ES-I3 (cell line): ENCODE data around the gene NUDT16.
"Not testable (repeated sequence)": the region's sequence is repeated elsewhere in the genome, so short reads cannot be mapped to it uniquely, and the experiment has no call there.

Experiments
- H3K36me3 ChIP-seq: 2 replicates; pipeline ENCODE4 v1.6.1; 2013; ENCODE audit warnings: mild to moderate bottlenecking, low read length, control low read depth, moderate library complexity; ENCODE audit not compliant: insufficient read depth
- H3K4me1 ChIP-seq: 2 replicates; pipeline ENCODE4 v1.6.1; 2013; ENCODE audit warnings: mild to moderate bottlenecking, control low read depth, low read length; ENCODE audit not compliant: insufficient read depth
- H3K9ac ChIP-seq: 2 replicates; pipeline ENCODE4 v1.6.1; 2013; ENCODE audit warnings: low read depth, mild to moderate bottlenecking, low read length, moderate library complexity
- H3K9me3 ChIP-seq: 2 replicates; pipeline ENCODE4 v1.6.1; 2013; ENCODE audit warnings: mild to moderate bottlenecking, low read length, moderate library complexity; ENCODE audit not compliant: control insufficient read depth, insufficient read depth

The NUDT16 gene

DNA sequence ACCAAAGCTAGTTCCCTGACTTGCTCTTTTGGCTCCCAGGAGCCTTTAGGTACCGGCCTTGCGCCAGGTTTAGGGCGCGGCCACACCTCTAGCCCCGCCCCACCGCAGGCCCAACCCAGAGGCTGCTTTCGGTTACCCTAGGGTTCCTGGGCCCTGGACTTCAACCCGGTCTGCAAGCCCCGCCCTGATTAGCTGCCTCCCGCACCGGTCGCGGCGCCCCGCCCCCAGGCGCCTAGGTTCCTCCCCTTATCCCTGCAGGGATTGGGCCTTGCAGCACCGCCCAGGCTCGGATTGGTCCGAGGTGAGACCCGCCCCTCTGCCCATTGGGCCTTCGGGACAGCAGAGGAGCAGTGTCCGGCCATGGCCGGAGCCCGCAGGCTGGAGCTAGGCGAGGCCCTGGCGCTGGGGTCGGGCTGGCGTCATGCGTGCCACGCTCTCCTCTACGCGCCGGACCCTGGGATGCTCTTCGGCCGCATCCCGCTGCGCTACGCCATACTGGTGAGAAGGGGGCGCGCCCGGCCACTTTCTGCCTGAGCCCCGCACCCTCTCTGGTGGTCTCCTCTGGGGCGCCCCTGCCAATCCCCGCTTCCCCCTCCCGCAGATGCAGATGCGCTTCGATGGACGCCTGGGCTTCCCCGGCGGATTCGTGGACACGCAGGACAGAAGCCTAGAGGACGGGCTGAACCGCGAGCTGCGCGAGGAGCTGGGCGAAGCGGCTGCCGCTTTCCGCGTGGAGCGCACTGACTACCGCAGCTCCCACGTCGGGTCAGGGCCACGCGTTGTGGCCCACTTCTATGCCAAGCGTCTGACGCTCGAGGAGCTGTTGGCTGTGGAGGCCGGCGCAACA lies at the start of gene NUDT16:
NUDT16 (plus strand) TSS at position 330 of the 847 bp plus-strand sequence; CDS start at position 361, 31 bp downstream.
- Histone ChIP-seq H3K4me1 (0 out of 2 replicates have a peak, but pooled peaks cover 4% of the 10 kb centered on the region), H3K36me3 (no peaks in the 10 kb centered on the region), H3K9ac (peak within 1 kb of the TSS; percentile 96), H3K9me3 (no peaks in the 10 kb centered on the region)

- H3K4me1 ChIP-seq = no peaks in the 10 kb centered on the region
- H3K36me3 ChIP-seq = no peaks in the 10 kb centered on the region; the same call in 1 of the 2 replicates
- peaks cover 5% of the 10 kb centered on the region for H3K9me3 ChIP-seq
- no peak overlapping the region for H3K9ac ChIP-seq
Observed at GRCh38 chr3:131338948-131339640, 42.5 kb upstream of the NUDT16 start.

DNA sequence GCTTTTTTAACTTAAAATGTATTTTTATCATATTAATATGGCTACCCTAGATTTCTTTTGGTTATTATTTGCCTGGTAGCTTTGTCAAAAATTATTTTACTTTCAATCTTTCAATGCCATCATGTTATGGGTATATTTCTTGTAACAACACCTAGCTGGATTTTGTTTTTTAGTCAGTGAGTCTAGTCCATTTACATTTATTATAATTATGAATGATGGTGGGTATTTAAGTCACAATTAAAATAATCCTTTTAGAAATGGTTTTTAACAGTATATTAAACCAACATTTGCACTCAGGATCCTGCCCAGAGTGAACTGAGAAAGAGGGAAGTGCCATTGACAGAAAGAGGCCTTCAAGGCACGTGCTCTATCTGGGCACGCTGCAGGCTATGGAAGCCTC lies 39.8 kb upstream of the NUDT16 start:
- H3K9me3 ChIP-seq = peaks cover 5% of the 10 kb centered on the region
- H3K36me3 ChIP-seq = no peaks in the 10 kb centered on the region; the same call in 1 of the 2 replicates
- H3K4me1 ChIP-seq = no peaks in the 10 kb centered on the region
- no peak overlapping the region for H3K9ac ChIP-seq

GRCh38 chr3:131348911-131349310 lies 32.7 kb upstream of the NUDT16 start:
- Histone ChIP-seq H3K36me3 (no peaks in the 10 kb centered on the region), H3K9me3 (no peaks in the 10 kb centered on the region), H3K9ac (no peak overlapping the region), H3K4me1 (peaks cover 17% of the 10 kb centered on the region)

- no peak overlapping the region for H3K9ac ChIP-seq
- peaks cover 17% of the 10 kb centered on the region for H3K4me1 ChIP-seq
- H3K36me3 ChIP-seq = no peaks in the 10 kb centered on the region
- H3K9me3 ChIP-seq = no peaks in the 10 kb centered on the region
Observed at GRCh38 chr3:131349454-131349853, 32.1 kb upstream of the NUDT16 start.

GRCh38 chr3:131349946-131350347 lies 31.6 kb upstream of the NUDT16 start:
- peaks cover 17% of the 10 kb centered on the region for H3K4me1 ChIP-seq
- no peaks in the 10 kb centered on the region for H3K9me3 ChIP-seq
- H3K36me3 ChIP-seq = no peaks in the 10 kb centered on the region
- no peak overlapping the region for H3K9ac ChIP-seq

DNA sequence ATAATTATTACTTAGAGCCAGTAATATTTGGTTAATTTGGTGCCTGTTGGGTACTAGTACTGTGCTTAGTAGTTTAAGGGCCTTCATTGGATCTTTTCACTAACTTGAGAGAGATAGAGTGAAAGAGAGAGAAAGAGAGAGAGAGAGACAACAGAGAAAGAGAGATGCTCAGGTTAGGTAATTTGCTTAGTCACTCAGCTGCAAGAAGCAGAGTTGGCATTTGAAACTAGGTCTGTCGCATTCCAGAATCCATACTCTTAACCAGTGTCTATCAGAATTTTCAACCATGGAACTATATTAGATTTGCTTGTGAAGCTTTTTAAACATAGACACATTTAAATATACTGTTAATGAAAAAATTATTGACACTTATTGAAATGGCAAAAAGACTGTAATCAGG lies 31.1 kb upstream of the NUDT16 start:
- H3K36me3 ChIP-seq = no peaks in the 10 kb centered on the region
- H3K9me3 ChIP-seq = no peaks in the 10 kb centered on the region
- no peak overlapping the region for H3K9ac ChIP-seq
- peaks cover 17% of the 10 kb centered on the region for H3K4me1 ChIP-seq

DNA sequence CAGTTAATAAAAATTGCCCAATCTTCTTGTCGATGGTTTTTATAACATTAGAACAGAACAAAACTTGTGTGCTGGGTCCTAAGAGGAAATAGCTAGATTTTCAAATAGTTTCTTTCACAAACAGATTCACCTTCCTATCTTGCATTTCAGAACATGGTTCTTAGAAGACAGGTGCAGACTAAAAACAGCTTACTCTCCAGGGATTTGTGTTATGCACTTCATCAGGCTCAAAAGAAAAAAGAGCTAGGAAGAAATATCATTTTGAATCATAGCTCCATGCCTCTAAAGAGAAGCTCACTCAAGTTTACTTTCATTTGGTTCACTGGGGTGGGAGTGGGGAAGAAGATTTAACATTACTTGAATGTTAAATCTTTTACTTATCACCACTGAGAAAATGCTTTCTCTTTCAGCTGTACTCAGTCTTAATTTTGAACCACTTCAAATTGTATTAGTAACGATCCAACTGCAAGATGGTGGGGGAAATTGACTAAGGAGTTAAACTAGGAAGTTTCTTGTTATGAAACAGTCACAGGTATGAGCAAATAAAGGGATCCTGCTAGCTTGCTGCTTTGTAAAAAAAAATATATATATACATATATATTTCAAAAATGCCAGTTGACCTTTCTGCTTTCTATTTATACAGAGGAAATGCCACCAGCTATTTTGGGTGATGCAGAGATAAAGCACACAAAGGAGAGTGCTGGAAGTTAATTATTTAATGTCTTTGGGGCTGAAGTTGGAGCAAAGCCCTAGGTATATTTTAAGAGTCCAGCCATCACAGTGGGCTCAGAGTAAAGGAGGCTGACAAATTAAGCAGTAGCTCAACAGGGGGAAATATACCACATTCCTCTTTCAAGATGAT lies 28.3 kb upstream of the NUDT16 start:
- Histone ChIP-seq H3K36me3 (no peaks in the 10 kb centered on the region), H3K9me3 (no peaks in the 10 kb centered on the region), H3K9ac (no peak overlapping the region), H3K4me1 (peaks cover 17% of the 10 kb centered on the region)

GRCh38 chr3:131353986-131354385 lies 27.6 kb upstream of the NUDT16 start:
- no peaks in the 10 kb centered on the region for H3K36me3 ChIP-seq
- no peak overlapping the region for H3K9ac ChIP-seq
- peaks cover 17% of the 10 kb centered on the region for H3K4me1 ChIP-seq
- no peaks in the 10 kb centered on the region for H3K9me3 ChIP-seq

GRCh38 chr3:131356006-131356595 lies 25.5 kb upstream of the NUDT16 start:
- no peaks in the 10 kb centered on the region for H3K36me3 ChIP-seq
- no peaks in the 10 kb centered on the region for H3K9me3 ChIP-seq
- peaks cover 11% of the 10 kb centered on the region for H3K4me1 ChIP-seq
- H3K9ac ChIP-seq = no peak overlapping the region

DNA sequence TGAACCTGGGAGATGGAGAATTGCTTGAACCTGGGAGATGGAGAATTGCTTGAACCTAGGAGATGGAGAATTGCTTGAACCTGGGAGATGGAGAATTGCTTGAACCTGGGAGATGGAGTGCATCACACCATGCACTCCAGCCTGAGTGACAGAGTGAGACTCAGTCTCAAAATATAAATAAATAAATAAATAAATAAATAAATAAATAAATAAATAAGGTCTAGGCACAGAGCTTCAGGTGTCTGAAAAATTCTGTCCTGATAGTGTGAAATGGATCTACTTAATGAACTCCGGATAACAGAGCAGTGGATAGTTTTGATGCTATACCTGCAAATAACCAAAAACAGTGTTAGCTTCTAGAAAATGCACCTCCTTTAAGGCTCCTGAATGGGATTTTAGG lies 24.3 kb upstream of the NUDT16 start:
- Histone ChIP-seq H3K4me1 (peaks cover 1% of the 10 kb centered on the region; the same call in 1 of the 2 replicates), H3K36me3 (no peaks in the 10 kb centered on the region), H3K9ac (no peak overlapping the region), H3K9me3 (no peaks in the 10 kb centered on the region)

GRCh38 chr3:131360191-131360755 lies 21.3 kb upstream of the NUDT16 start:
- Histone ChIP-seq H3K9ac (no peak overlapping the region), H3K4me1 (no peaks in the 10 kb centered on the region), H3K9me3 (no peaks in the 10 kb centered on the region), H3K36me3 (no peaks in the 10 kb centered on the region)

GRCh38 chr3:131361066-131361463 lies 20.5 kb upstream of the NUDT16 start:
- H3K9me3 ChIP-seq, H3K4me1 ChIP-seq, H3K36me3 ChIP-seq: not testable (repeated sequence)
- H3K9ac ChIP-seq = peak overlapping the region; percentile 76
